HEK293T (cell line): ENCODE results near the gene VAV2.
"Not testable (repeated sequence)": the region's sequence is repeated elsewhere in the genome, so short reads cannot be mapped to it uniquely, and the experiment has no call there.

Experiments used
- CTCF ChIA-PET: fragments of 350-600 bp; formaldehyde crosslinking; extraction: SDS; loops from one replicate; lab custom pipeline; 2021; ENCODE audit warnings: antibody characterized with exemption, inconsistent platforms; lab: Yijun Ruan, JAX
- POLR2A ChIA-PET: fragments of 350-600 bp; formaldehyde crosslinking; extraction: SDS; loops from one replicate; lab custom pipeline; 2020; ENCODE audit warnings: antibody characterized with exemption, inconsistent platforms; lab: Yijun Ruan, JAX
- DNase-seq: peaks from one replicate; pipeline ENCODE4 v3.0.0; 2012; ENCODE audit warnings: mixed read lengths; ENCODE audit errors: extremely low spot score
- ARNT ChIP-seq: fragments of 450-650 bp; IDR thresholded peaks from 2 replicates; pipeline ENCODE4 v1.6.1; 2017; ENCODE audit warnings: mild to moderate bottlenecking
- BHLHE40 ChIP-seq: fragments of 450-650 bp; IDR thresholded peaks from 2 replicates; pipeline ENCODE4 v1.6.1; 2016; ENCODE audit warnings: mild to moderate bottlenecking, moderate library complexity, borderline replicate concordance
- CTBP1 ChIP-seq: fragments of 450-650 bp; IDR thresholded peaks from 2 replicates; pipeline ENCODE4 v1.6.1; 2016; ENCODE audit warnings: borderline replicate concordance
- ELF4 ChIP-seq: fragments of 450-650 bp; IDR thresholded peaks from 2 replicates; pipeline ENCODE4 v1.6.1; 2017; ENCODE audit warnings: antibody characterized with exemption
- FOXA1 ChIP-seq: fragments of 450-650 bp; IDR thresholded peaks from 2 replicates; pipeline ENCODE4 v1.6.1; 2016; ENCODE audit warnings: mild to moderate bottlenecking
- FOXK2 ChIP-seq: fragments of 450-650 bp; IDR thresholded peaks from 2 replicates; pipeline ENCODE4 v1.6.1; 2016; ENCODE audit warnings: mild to moderate bottlenecking
- FOXM1 ChIP-seq: fragments of 450-650 bp; IDR thresholded peaks from 2 replicates; pipeline ENCODE4 v1.6.1; 2017; ENCODE audit warnings: mild to moderate bottlenecking, borderline replicate concordance
- HDGF ChIP-seq: fragments of 450-650 bp; IDR thresholded peaks from 2 replicates; pipeline ENCODE4 v1.6.1; 2017; ENCODE audit warnings: antibody characterized with exemption, borderline replicate concordance
- L3MBTL2 ChIP-seq: fragments of 450-650 bp; conservative IDR thresholded peaks from 2 replicates; pipeline ENCODE4 v1.6.1; 2016; ENCODE audit warnings: mild to moderate bottlenecking
- LEF1 ChIP-seq: fragments of 450-650 bp; IDR thresholded peaks from 2 replicates; pipeline ENCODE4 v1.6.1; 2017; ENCODE audit warnings: mild to moderate bottlenecking, borderline replicate concordance
- NFRKB ChIP-seq: fragments of 450-650 bp; IDR thresholded peaks from 2 replicates; pipeline ENCODE4 v1.6.1; 2016; ENCODE audit warnings: mild to moderate bottlenecking, moderate library complexity
- SP1 ChIP-seq: fragments of 450-650 bp; IDR thresholded peaks from 2 replicates; pipeline ENCODE4 v1.6.1; 2017
- SUZ12 ChIP-seq: fragments of 450-650 bp; IDR thresholded peaks from 2 replicates; pipeline ENCODE4 v1.6.1; 2016; ENCODE audit warnings: mild to moderate bottlenecking
- TARDBP ChIP-seq: fragments of 450-650 bp; IDR thresholded peaks from 2 replicates; pipeline ENCODE4 v1.6.1; 2016
- ZNF384 ChIP-seq: fragments of 450-650 bp; IDR thresholded peaks from 2 replicates; pipeline ENCODE4 v1.6.1; 2016
- TF ChIP-seq, protein P1 (sequence below): fragments of 450-650 bp; IDR thresholded peaks from 2 replicates; pipeline ENCODE4 v1.6.1; 2016

The VAV2 gene

DNA sequence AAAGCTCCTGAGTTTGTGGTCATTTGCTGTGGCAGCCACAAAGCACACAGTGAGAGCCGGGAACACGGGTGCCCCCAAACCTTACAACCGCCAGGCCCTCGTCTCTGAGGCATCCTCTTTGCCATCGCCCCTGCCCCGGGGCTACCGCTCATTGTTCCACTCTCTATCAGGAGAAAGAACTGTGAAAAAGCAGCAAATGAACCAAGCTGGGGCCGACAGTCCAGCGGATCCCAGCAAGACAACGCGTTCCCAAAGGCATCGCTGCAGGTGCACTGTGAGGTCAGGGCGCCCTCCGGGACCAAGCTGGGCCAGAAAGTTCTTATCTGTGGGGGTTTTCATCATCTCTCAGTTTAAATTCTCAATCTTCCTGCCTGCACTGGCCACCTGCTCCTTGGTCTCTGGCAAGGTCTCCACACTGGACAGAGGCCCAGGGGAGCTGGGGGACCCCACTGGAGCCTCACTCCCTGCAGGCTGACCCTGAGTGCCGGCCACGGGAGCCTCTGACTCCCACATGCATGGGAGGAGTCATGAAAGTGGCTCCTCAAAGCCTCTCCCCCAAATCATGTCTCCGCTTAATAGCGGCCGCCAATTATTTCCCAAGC lies 32.1 kb downstream of the VAV2 start:
- TF ChIP-seq TARDBP (no peak), FOXM1 (no peak), L3MBTL2 (no peak), ELF4 (no peak), HDGF (no peak), FOXK2 (no peak), NFRKB (no peak), LEF1 (no peak), BHLHE40 (no peak), CTBP1 (no peak), SP1 (no peak), FOXA1 (no peak), ARNT (no peak), SUZ12 (no peak), ZNF384 (no peak)
- TF ChIP-seq, protein P1, sequence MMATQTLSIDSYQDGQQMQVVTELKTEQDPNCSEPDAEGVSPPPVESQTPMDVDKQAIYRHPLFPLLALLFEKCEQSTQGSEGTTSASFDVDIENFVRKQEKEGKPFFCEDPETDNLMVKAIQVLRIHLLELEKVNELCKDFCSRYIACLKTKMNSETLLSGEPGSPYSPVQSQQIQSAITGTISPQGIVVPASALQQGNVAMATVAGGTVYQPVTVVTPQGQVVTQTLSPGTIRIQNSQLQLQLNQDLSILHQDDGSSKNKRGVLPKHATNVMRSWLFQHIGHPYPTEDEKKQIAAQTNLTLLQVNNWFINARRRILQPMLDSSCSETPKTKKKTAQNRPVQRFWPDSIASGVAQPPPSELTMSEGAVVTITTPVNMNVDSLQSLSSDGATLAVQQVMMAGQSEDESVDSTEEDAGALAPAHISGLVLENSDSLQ: no peak
- POLR2A ChIA-PET: no interaction called here
- DNase-seq: no peak
- CTCF ChIA-PET: no interaction called here

DNA sequence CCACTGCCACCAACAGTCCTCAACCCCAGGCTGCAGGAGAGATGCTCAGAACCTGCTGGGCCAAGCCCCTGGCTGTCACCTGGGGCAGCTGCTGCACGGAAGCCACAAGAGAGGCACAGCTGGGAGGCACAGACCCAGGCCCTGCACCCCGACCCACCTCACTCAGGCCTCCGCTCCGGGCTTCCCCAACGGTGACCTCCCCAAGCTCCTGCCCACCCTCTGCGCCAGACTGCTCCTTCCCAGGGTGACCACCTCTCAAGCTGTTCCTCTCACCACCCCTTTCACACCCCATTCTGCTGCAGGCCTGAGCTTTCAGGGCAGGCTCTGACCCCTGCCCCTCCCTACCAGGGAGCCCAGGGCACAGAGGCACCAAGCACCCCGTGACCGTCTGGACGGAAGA lies 33.0 kb downstream of the VAV2 start:
- no peak for DNase-seq
- TF ChIP-seq SP1 (no peak), ZNF384 (no peak), CTBP1 (no peak), SUZ12 (no peak), LEF1 (no peak), TARDBP (no peak), FOXM1 (no peak), ELF4 (no peak), BHLHE40 (no peak), FOXA1 (no peak), ARNT (no peak), HDGF (no peak)
- TF ChIP-seq, protein P1: no peak
- ChIA-PET POLR2A (no interaction called here), CTCF (no interaction called here)

DNA sequence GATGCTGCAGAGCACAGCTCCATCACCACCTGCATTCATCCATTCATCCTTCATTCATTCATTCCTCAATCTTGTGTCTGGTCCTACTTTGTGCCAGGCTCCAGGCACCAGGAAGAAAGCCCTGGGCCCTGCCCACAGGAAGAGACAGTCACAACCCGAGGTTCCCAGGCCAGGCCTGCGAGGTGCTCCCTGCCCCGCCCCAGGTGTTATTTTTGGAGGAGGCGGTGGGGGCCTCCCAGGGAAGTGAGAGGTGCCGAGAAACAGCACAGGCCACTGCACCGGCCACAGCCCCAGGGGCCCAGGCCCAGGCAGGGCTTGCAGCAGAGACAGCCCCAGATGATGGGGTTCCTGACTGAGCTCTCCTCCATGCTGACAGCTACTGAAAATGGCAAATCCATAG lies 33.4 kb downstream of the VAV2 start:
- no peak for DNase-seq
- ChIA-PET CTCF (no interaction called here), POLR2A (no interaction called here)
- no peak for TF ChIP-seq L3MBTL2
- no peak for TF ChIP-seq BHLHE40
- TF ChIP-seq FOXM1: no peak
- TF ChIP-seq ARNT: no peak
- no peak for TF ChIP-seq FOXA1
- no peak for TF ChIP-seq SP1
- no peak for TF ChIP-seq ZNF384
- TF ChIP-seq FOXK2: no peak
- TF ChIP-seq LEF1: no peak
- no peak for TF ChIP-seq SUZ12
- TF ChIP-seq, protein P1: no peak
- TF ChIP-seq NFRKB: no peak
- no peak for TF ChIP-seq HDGF
- TF ChIP-seq TARDBP: no peak
- TF ChIP-seq ELF4: no peak
- TF ChIP-seq CTBP1: no peak

DNA sequence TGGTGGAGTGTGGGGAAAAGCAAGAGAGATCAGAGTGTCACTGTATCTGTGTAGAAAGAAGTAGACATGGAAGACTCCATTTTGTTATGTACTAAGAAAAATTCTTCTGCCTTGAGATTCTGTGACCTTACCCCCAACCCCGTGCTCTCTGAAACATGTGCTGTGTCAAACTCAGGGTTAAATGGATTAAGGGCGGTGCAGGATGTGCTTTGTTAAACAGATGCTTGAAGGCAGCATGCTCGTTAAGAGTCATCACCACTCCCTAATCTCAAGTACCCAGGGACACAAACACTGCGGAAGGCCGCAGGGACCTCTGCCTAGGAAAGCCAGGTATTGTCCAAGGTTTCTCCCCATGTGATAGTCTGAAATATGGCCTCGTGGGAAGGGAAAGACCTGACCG lies 34.4 kb downstream of the VAV2 start:
- DNase-seq, POLR2A ChIA-PET, CTCF ChIA-PET: not testable (repeated sequence)

DNA sequence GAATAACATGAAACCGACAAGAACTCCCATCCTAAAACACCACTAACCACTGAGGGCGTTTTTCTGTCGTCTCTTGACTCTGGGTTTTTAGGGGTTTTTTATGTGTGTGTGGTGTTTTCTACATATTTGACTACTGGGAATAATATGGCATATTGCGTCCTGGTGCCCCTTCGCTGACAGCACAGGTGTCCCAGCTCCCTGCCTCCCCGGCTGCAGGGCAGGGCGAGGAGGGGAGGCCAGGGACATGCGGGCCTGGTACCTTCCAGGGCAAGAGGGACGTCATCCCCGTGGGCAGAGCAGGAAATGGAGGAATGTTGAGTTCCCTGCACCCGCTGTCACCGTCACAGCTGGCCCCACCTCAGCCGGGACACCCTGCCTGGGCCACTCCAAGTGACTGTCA lies 34.8 kb downstream of the VAV2 start:
- TF ChIP-seq BHLHE40 (no peak), ZNF384 (no peak), ARNT (no peak), HDGF (no peak), FOXA1 (no peak), CTBP1 (no peak), SUZ12 (no peak), SP1 (no peak)
- ChIA-PET CTCF (no interaction called here), POLR2A (no interaction called here)
- no peak for DNase-seq

DNA sequence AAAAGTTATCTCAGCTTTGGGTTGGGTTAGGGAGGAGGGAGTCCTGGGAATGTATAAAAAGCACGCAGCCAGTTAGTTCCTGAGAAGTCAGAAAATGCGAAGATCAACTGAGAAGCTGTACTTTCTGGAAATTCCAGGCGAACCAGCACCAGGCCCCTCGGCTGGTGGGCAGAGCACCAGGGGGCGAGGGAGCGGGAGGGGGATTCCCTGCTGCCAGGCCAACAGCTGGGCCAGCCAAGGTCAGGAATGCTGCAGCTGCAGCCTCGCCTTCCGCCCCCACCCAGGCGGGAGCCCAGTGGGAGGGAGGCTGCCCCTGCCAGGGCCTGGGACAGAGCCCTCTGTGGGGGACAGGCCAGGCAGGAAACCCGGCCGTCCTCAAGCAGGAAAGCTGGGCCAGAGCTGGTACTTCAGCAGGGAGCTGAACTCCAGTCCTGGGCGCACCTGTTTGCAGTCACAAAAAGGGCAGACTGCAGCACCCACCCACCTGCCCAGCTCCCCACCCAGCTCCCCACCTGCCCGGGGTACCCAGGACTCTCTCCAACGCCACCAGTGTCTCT lies 35.5 kb downstream of the VAV2 start:
- no peak for TF ChIP-seq NFRKB
- TF ChIP-seq SP1: no peak
- no peak for TF ChIP-seq FOXM1
- TF ChIP-seq LEF1: no peak
- TF ChIP-seq SUZ12: no peak
- no peak for TF ChIP-seq CTBP1
- TF ChIP-seq TARDBP: no peak
- no peak for TF ChIP-seq BHLHE40
- no peak for TF ChIP-seq FOXK2
- no peak for TF ChIP-seq ELF4
- no peak for TF ChIP-seq ZNF384
- no peak for TF ChIP-seq FOXA1
- no peak for TF ChIP-seq HDGF
- TF ChIP-seq ARNT: no peak
- TF ChIP-seq, protein P1: no peak
- CTCF ChIA-PET: no interaction called here
- no peak for DNase-seq
- POLR2A ChIA-PET: no interaction called here
